ENCODE measurements around the gene ZNF219.

Gene ZNF219

GRCh38 chr14:21102521-21103410, 4.3 kb upstream of the ZNF219 start:
- no peaks in the 10 kb centered on the region for H3K9me3 ChIP-seq (ENCODE audit: control extremely low read depth in 1 of 5, control insufficient read depth in 4 of 5, insufficient read depth in 2 of 5, low read depth in 1 of 5, low read length in 4 of 5)
- no peak for DNase-seq
- no peaks in the 10 kb centered on the region for H3K36me3 ChIP-seq (ENCODE audit: control insufficient read depth in 4 of 4, insufficient read depth in 4 of 4, low read length in 3 of 4)
- peaks cover 12 to 57% (median 41%) of the 10 kb centered on the region in 4 experiments for H3K4me1 ChIP-seq (ENCODE audit: control extremely low read depth in 1 of 4, control insufficient read depth in 4 of 4, insufficient read depth in 4 of 4, low read length in 3 of 4)
- POLR2A ChIA-PET, result interaction anchor here (1.4 kb wide), 1 partner anchor 34 kb away, joined by 4 read pairs; no protein-coding TSS in a partner anchor
- CTCF ChIA-PET, result interaction anchor here (0.7 to 12.2 kb wide), 11 partner anchors 8 to 105 kb away, joined by 3 to 204 read pairs (median 11); partner anchors contain the start of genes ARHGEF40 and ZNF219
- WGBS (ENCODE audit: insufficient coverage), result 39% methylated on average over 6 of the region's 9 CpGs
- peak overlapping the region in 6 of 7 experiments; percentile 79 to 89 (median 86) for H3K4me3 ChIP-seq (ENCODE audit: control insufficient read depth in 1 of 7, extremely low read depth in 1 of 7, insufficient read depth in 4 of 7, low read depth in 2 of 7, low read length in 6 of 7)
- peaks cover 0 to 2% (median 0%) of the 10 kb centered on the region in 5 experiments for H3K27me3 ChIP-seq (replicated peaks in 2 of 5; ENCODE audit: control insufficient read depth in 4 of 5, insufficient read depth in 5 of 5, low read length in 4 of 5)
- H3K27ac ChIP-seq (ENCODE audit: insufficient read depth in 1 of 2, low read depth in 1 of 2, low read length in 2 of 2, poor library complexity in 1 of 2, severe bottlenecking in 2 of 2), result no peak overlapping the region

GRCh38 chr14:21101802-21102413, 3.5 kb upstream of the ZNF219 start:
- no peaks in the 10 kb centered on the region for H3K36me3 ChIP-seq (ENCODE audit: control insufficient read depth in 4 of 4, insufficient read depth in 4 of 4, low read length in 3 of 4)
- POLR2A ChIA-PET, result no interaction called here
- H3K9me3 ChIP-seq (ENCODE audit: control extremely low read depth in 1 of 5, control insufficient read depth in 4 of 5, insufficient read depth in 2 of 5, low read depth in 1 of 5, low read length in 4 of 5), result no peaks in the 10 kb centered on the region
- peaks cover 12 to 55% (median 44%) of the 10 kb centered on the region in 4 experiments for H3K4me1 ChIP-seq (ENCODE audit: control extremely low read depth in 1 of 4, control insufficient read depth in 4 of 4, insufficient read depth in 4 of 4, low read length in 3 of 4)
- WGBS (ENCODE audit: insufficient coverage), result 100% methylated on average over 2 of the region's 8 CpGs
- no peak overlapping the region for H3K4me3 ChIP-seq (ENCODE audit: control insufficient read depth in 1 of 7, extremely low read depth in 1 of 7, insufficient read depth in 4 of 7, low read depth in 2 of 7, low read length in 6 of 7)
- H3K27me3 ChIP-seq (replicated peaks in 2 of 5; ENCODE audit: control insufficient read depth in 4 of 5, insufficient read depth in 5 of 5, low read length in 4 of 5), result peaks cover 0 to 2% (median 0%) of the 10 kb centered on the region in 5 experiments
- CTCF ChIA-PET, result interaction anchor here (1.3 to 12.2 kb wide), 8 partner anchors 7 to 104 kb away, joined by 3 to 204 read pairs (median 86); partner anchors contain the start of genes ARHGEF40 and ZNF219
- peak overlapping the region in 1 of 2 experiments; percentile 9 for H3K27ac ChIP-seq (ENCODE audit: insufficient read depth in 1 of 2, low read depth in 1 of 2, low read length in 2 of 2, poor library complexity in 1 of 2, severe bottlenecking in 2 of 2)
- no peak for DNase-seq

GRCh38 chr14:21100931-21101330, 2.5 kb upstream of the ZNF219 start, which contains the start of gene TMEM253:
Gene TMEM253 (plus strand): TSS chr14:21101066. CDS start chr14:21101344, 278 bp downstream.
- peaks cover 12 to 52% (median 41%) of the 10 kb centered on the region in 4 experiments for H3K4me1 ChIP-seq (ENCODE audit: control extremely low read depth in 1 of 4, control insufficient read depth in 4 of 4, insufficient read depth in 4 of 4, low read length in 3 of 4)
- ChIA-PET CTCF (interaction anchor here (1.3 to 12.2 kb wide), 8 partner anchors 6 to 104 kb away, joined by 3 to 204 read pairs (median 86); partner anchors contain the start of genes ARHGEF40 and ZNF219), POLR2A (no interaction called here)
- H3K4me3 ChIP-seq (ENCODE audit: control insufficient read depth in 1 of 7, extremely low read depth in 1 of 7, insufficient read depth in 4 of 7, low read depth in 2 of 7, low read length in 6 of 7), result no peak within 1 kb of the TSS
- peaks cover 0 to 2% (median 0%) of the 10 kb centered on the region in 5 experiments for H3K27me3 ChIP-seq (replicated peaks in 2 of 5; ENCODE audit: control insufficient read depth in 4 of 5, insufficient read depth in 5 of 5, low read length in 4 of 5)
- no peak for DNase-seq
- no peaks in the 10 kb centered on the region for H3K9me3 ChIP-seq (ENCODE audit: control extremely low read depth in 1 of 5, control insufficient read depth in 4 of 5, insufficient read depth in 2 of 5, low read depth in 1 of 5, low read length in 4 of 5)
- H3K27ac ChIP-seq (ENCODE audit: insufficient read depth in 1 of 2, low read depth in 1 of 2, low read length in 2 of 2, poor library complexity in 1 of 2, severe bottlenecking in 2 of 2), result peak within 1 kb of the TSS in 1 of 2 experiments; percentile 9
- 100% methylated on average over 3 of the region's 5 CpGs for WGBS (ENCODE audit: insufficient coverage)
- no peaks in the 10 kb centered on the region for H3K36me3 ChIP-seq (ENCODE audit: control insufficient read depth in 4 of 4, insufficient read depth in 4 of 4, low read length in 3 of 4)

- CTCF ChIA-PET, result interaction anchor here (0.8 to 12.2 kb wide), 9 partner anchors 5 to 84 kb away, joined by 3 to 204 read pairs (median 80); partner anchors contain the start of genes ARHGEF40 and ZNF219
- 100% methylated on average over 1 of the region's 5 CpGs for WGBS (ENCODE audit: insufficient coverage)
- POLR2A ChIA-PET, result no interaction called here
These were observed 1.1 kb upstream of the ZNF219 start for GRCh38 chr14:21099596-21099985.

GRCh38 chr14:21098892-21099595, 589 bp upstream of the ZNF219 start:
- POLR2A ChIA-PET, result no interaction called here
- DNase-seq, result no peak
- Histone ChIP-seq H3K4me1 (ENCODE audit: control extremely low read depth in 1 of 4, control insufficient read depth in 4 of 4, insufficient read depth in 4 of 4, low read length in 3 of 4) (peaks cover 7 to 43% (median 31%) of the 10 kb centered on the region in 4 experiments), H3K36me3 (ENCODE audit: control insufficient read depth in 4 of 4, insufficient read depth in 4 of 4, low read length in 3 of 4) (no peaks in the 10 kb centered on the region), H3K4me3 (ENCODE audit: control insufficient read depth in 1 of 7, extremely low read depth in 1 of 7, insufficient read depth in 4 of 7, low read depth in 2 of 7, low read length in 6 of 7) (peak overlapping the region; percentile 30 to 93 (median 74)), H3K27me3 (replicated peaks in 2 of 5; ENCODE audit: control insufficient read depth in 4 of 5, insufficient read depth in 5 of 5, low read length in 4 of 5) (peaks cover 0 to 2% (median 0%) of the 10 kb centered on the region in 5 experiments), H3K9me3 (ENCODE audit: control extremely low read depth in 1 of 5, control insufficient read depth in 4 of 5, insufficient read depth in 2 of 5, low read depth in 1 of 5, low read length in 4 of 5) (no peaks in the 10 kb centered on the region), H3K27ac (ENCODE audit: insufficient read depth in 1 of 2, low read depth in 1 of 2, low read length in 2 of 2, poor library complexity in 1 of 2, severe bottlenecking in 2 of 2) (peak overlapping the region in 1 of 2 experiments; percentile 63)
- CTCF ChIA-PET, result interaction anchor here (0.8 to 12.2 kb wide), 7 partner anchors 9 to 83 kb away, joined by 3 to 155 read pairs (median 80); partner anchors contain the start of gene ARHGEF40
- WGBS (ENCODE audit: insufficient coverage), result 25% methylated on average over 5 of the region's 16 CpGs

More at GRCh38 chr14:21099596-21099985, 1.1 kb upstream of the ZNF219 start:
- H3K27me3 ChIP-seq (replicated peaks in 2 of 5; ENCODE audit: control insufficient read depth in 4 of 5, insufficient read depth in 5 of 5, low read length in 4 of 5), result peaks cover 0 to 2% (median 0%) of the 10 kb centered on the region in 5 experiments
- no peak for DNase-seq
- H3K27ac ChIP-seq (ENCODE audit: insufficient read depth in 1 of 2, low read depth in 1 of 2, low read length in 2 of 2, poor library complexity in 1 of 2, severe bottlenecking in 2 of 2), result no peak overlapping the region
- no peaks in the 10 kb centered on the region for H3K36me3 ChIP-seq (ENCODE audit: control insufficient read depth in 4 of 4, insufficient read depth in 4 of 4, low read length in 3 of 4)
- H3K4me3 ChIP-seq (ENCODE audit: control insufficient read depth in 1 of 7, extremely low read depth in 1 of 7, insufficient read depth in 4 of 7, low read depth in 2 of 7, low read length in 6 of 7), result peak overlapping the region in 1 of 7 experiments; percentile 74
- H3K4me1 ChIP-seq (ENCODE audit: control extremely low read depth in 1 of 4, control insufficient read depth in 4 of 4, insufficient read depth in 4 of 4, low read length in 3 of 4), result peaks cover 9 to 48% (median 37%) of the 10 kb centered on the region in 4 experiments
- no peaks in the 10 kb centered on the region for H3K9me3 ChIP-seq (ENCODE audit: control extremely low read depth in 1 of 5, control insufficient read depth in 4 of 5, insufficient read depth in 2 of 5, low read depth in 1 of 5, low read length in 4 of 5)

GRCh38 chr14:21097636-21098075, 799 bp downstream of the ZNF219 start:
- H3K4me1 ChIP-seq (ENCODE audit: control extremely low read depth in 1 of 4, control insufficient read depth in 4 of 4, insufficient read depth in 4 of 4, low read length in 3 of 4), result peaks cover 4 to 38% (median 23%) of the 10 kb centered on the region in 4 experiments
- peak overlapping the region in 5 of 7 experiments; percentile 35 to 70 (median 57) for H3K4me3 ChIP-seq (ENCODE audit: control insufficient read depth in 1 of 7, extremely low read depth in 1 of 7, insufficient read depth in 4 of 7, low read depth in 2 of 7, low read length in 6 of 7)
- POLR2A ChIA-PET, result no interaction called here
- H3K27ac ChIP-seq (ENCODE audit: insufficient read depth in 1 of 2, low read depth in 1 of 2, low read length in 2 of 2, poor library complexity in 1 of 2, severe bottlenecking in 2 of 2), result peak overlapping the region in 1 of 2 experiments; percentile 9
- H3K36me3 ChIP-seq (ENCODE audit: control insufficient read depth in 4 of 4, insufficient read depth in 4 of 4, low read length in 3 of 4), result peaks cover 0 to 8% (median 4%) of the 10 kb centered on the region in 4 experiments
- DNase-seq, result peak in 1 of 3 donors; percentile 25
- no peaks in the 10 kb centered on the region for H3K9me3 ChIP-seq (ENCODE audit: control extremely low read depth in 1 of 5, control insufficient read depth in 4 of 5, insufficient read depth in 2 of 5, low read depth in 1 of 5, low read length in 4 of 5)
- peaks cover 0 to 2% (median 0%) of the 10 kb centered on the region in 5 experiments for H3K27me3 ChIP-seq (replicated peaks in 2 of 5; ENCODE audit: control insufficient read depth in 4 of 5, insufficient read depth in 5 of 5, low read length in 4 of 5)
- WGBS (ENCODE audit: insufficient coverage), result no CpG with 5 or more reads among the region's 19 CpGs
- CTCF ChIA-PET, result interaction anchor here (1.1 to 7.4 kb wide), 8 partner anchors 7 to 83 kb away, joined by 3 to 204 read pairs (median 57); partner anchors contain the start of genes ARHGEF40 and TMEM253
